Brain microvascular endothelial cell (primary cell): ENCODE results near the gene CARHSP1.

Experiments
- DNase-seq: peaks from one replicate; pipeline ENCODE4 v3.0.0-alpha.2; 2020
- H3K27ac ChIP-seq: fragments of 250-450 bp; sonication (Bioruptor Pico); 2 replicates; pipeline ENCODE4 v1.5.1; 2020; ENCODE audit warnings: mild to moderate bottlenecking, moderate library complexity
- H3K27me3 ChIP-seq: fragments of 250-450 bp; sonication (Bioruptor Pico); replicated peaks from 2 replicates; pipeline ENCODE4 v1.5.1; 2020; ENCODE audit warnings: mild to moderate bottlenecking
- H3K36me3 ChIP-seq: fragments of 250-450 bp; sonication (Bioruptor Pico); replicated peaks from 2 replicates; pipeline ENCODE4 v1.5.1; 2020; ENCODE audit warnings: mild to moderate bottlenecking
- H3K4me3 ChIP-seq: 2 replicates; pipeline ENCODE4 v1.5.1; 2011; ENCODE audit warnings: low read depth, mild to moderate bottlenecking, control low read depth, low read length, moderate library complexity
- in situ Hi-C: cut with HindIII; loops from 2 replicates; pipeline ENCODE4 v1.10.0; 2017; ENCODE audit warnings: low sequenced_read_pairs, low pct_ligation_motif_present
- TF ChIP-seq, protein P1 (sequence below): IDR thresholded peaks from 2 replicates; pipeline ENCODE4 v1.5.1; 2011; ENCODE audit warnings: low read depth, mild to moderate bottlenecking, moderate library complexity, low read length, control low read depth, inconsistent platforms; ENCODE audit errors: missing control alignments

Gene CARHSP1

DNA sequence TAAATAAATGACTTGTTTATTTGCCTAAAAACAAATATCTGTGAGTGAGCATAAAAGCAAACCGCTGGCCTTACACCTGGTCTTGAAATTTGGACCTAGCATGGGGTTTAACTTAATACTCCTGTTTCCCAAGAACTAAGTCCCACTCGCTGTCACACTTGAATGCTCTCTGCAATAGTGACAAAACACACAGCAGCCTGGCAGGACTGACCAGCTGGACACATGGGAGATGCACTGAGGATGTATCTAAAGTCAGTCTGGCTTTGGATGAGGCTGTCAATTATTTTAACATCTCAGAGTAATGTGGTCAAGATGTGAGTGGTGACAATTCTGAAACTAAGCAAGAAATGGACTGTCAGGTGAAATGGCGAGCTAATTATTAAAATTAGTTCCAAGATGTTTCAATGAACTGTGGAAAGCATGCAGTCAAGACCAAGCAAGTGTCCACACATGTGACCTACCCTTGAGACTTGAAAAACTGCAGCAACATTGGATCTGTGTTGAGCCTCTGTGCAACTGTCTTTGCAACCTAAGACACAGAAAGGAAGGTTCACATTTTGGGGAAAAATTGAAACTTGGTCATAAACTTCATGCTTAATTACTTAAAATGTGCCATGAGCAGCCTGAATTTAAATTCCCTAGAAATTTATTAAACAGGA, 30.0 kb upstream of the CARHSP1 start:
- H3K36me3 ChIP-seq: peaks cover 87% of the 10 kb centered on the region
- in situ Hi-C loops: no loop called here
- TF ChIP-seq, protein P1, sequence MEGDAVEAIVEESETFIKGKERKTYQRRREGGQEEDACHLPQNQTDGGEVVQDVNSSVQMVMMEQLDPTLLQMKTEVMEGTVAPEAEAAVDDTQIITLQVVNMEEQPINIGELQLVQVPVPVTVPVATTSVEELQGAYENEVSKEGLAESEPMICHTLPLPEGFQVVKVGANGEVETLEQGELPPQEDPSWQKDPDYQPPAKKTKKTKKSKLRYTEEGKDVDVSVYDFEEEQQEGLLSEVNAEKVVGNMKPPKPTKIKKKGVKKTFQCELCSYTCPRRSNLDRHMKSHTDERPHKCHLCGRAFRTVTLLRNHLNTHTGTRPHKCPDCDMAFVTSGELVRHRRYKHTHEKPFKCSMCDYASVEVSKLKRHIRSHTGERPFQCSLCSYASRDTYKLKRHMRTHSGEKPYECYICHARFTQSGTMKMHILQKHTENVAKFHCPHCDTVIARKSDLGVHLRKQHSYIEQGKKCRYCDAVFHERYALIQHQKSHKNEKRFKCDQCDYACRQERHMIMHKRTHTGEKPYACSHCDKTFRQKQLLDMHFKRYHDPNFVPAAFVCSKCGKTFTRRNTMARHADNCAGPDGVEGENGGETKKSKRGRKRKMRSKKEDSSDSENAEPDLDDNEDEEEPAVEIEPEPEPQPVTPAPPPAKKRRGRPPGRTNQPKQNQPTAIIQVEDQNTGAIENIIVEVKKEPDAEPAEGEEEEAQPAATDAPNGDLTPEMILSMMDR: no peak

DNA sequence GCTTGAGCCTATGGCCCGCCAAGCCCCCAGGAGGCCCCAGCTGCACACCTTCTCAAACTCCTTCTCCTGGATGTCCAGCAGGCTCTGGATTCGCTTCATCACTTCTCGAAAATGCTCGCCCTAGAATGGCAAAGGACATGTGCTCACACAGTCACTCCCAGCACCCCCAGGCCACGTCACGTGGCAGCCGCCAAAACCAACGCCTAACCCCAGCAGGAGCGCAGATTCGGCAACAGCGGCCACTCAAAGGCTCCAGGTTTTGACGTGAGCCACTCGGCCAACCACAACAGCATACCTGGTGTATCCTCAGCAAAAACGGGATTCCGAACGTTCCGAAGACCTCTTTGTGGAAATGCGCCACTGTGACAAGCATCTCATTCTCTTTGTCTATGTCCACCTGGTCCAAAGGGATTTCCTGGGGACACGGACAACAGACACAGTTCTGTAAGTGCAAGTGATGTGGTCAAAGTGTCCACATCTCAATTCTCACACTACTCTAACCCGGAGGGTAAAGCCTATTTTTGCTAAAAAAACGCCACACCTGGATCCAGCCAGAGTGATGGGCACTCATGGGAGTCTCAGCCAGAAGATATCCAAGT, 26.0 kb upstream of the CARHSP1 start:
- Histone ChIP-seq H3K4me3 (no peak overlapping the region), H3K36me3 (peaks cover 76% of the 10 kb centered on the region), H3K27ac (no peak overlapping the region), H3K27me3 (no peaks in the 10 kb centered on the region)
- in situ Hi-C loops: no loop called here
- TF ChIP-seq, protein P1: no peak
- no peak for DNase-seq

More for the DNA sequence above, 30.0 kb upstream of the CARHSP1 start:
- DNase-seq: no peak
- H3K27me3 ChIP-seq: no peaks in the 10 kb centered on the region
- H3K27ac ChIP-seq: no peak overlapping the region
- H3K4me3 ChIP-seq: no peak overlapping the region

DNA sequence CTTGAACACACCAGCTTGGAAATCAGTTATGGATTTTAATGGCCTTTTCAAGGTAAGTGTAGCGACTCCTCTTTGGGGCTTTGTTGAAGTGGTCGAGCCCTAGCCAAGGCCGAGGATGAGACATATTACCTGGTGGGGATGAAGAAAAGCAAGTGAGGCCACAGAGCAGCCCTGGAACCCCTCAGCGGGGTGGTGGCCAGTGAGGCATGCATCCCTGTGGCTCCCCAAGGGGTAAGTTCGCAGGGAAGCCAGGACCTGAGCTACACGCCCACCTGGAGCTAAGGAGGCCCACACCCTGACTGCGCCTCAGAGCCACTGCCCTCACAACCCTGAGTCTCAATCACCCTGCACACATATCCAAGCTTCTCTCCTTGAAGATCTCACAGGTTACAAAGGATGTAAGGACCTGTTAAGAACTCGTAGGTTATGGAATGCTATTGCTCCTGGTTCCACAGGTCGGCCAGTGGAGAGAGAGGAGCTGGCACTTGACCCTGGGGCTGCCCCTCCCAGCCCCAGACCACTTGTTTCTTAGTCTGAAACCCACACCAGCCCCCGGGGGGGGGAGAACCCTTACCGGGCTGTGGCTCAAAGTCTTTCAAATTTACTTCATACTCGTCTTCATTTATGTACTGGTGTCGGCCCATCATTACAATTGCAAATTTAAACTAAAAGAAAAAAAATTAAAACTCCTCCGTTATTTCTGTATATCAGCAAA, 25.3 kb upstream of the CARHSP1 start:
- TF ChIP-seq, protein P1: no peak
- Histone ChIP-seq H3K36me3 (peaks cover 69% of the 10 kb centered on the region), H3K4me3 (no peak overlapping the region), H3K27ac (no peak overlapping the region), H3K27me3 (no peaks in the 10 kb centered on the region)
- in situ Hi-C loops: no loop called here
- no peak for DNase-seq

DNA sequence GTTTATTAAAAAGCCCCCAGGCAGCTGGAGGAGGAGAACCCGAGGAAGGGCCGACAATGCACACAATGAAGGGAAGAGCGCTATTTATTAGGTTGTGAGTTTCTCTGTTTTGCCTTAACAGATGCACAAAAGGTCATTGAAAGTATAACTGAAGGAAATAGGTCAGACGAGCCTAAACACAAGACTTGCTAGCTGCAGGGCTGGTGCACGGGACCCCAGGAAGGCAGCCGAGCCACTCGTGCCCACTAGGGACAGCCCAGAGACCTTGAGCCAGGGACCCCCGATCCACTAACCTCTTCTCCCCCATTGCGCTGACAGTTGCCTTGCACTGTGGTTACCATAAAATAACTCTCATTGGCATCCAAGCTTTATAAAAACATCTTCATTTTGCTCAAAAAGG, 24.6 kb upstream of the CARHSP1 start:
- TF ChIP-seq, protein P1: no peak
- no peaks in the 10 kb centered on the region for H3K27me3 ChIP-seq
- in situ Hi-C loops: no loop called here
- peaks cover 61% of the 10 kb centered on the region for H3K36me3 ChIP-seq
- no peak overlapping the region for H3K27ac ChIP-seq
- DNase-seq: no peak
- H3K4me3 ChIP-seq: no peak overlapping the region

DNA sequence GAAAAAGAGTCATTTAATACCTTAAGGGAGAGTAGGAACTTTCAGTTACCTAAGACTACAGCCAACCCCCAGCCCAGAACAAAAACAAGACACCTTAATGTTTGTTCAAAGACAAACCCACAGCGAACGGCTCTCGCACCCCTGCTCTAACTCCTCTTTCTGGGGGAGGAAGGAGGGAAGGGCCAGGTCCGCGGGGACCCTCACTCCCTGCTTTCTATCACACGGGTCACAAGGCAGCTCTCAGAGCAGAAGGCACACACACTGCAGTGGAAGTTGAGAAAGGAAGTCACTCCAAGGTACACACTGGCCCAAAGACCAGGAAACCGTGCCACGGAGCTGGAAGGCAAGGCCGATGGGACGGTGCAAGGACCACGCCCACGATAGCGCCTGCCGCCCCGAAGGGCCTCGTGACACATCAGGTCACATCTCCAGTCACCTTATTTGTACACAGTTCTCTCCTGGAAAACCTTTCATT, 23.3 kb upstream of the CARHSP1 start:
- peaks cover 55% of the 10 kb centered on the region for H3K36me3 ChIP-seq
- H3K4me3 ChIP-seq: no peak overlapping the region
- TF ChIP-seq, protein P1: no peak
- H3K27ac ChIP-seq: peak overlapping the region; percentile 61
- no peaks in the 10 kb centered on the region for H3K27me3 ChIP-seq
- DNase-seq: no peak
- in situ Hi-C loops: no loop called here
